ENCODE data around the gene NANOS1.

DNA sequence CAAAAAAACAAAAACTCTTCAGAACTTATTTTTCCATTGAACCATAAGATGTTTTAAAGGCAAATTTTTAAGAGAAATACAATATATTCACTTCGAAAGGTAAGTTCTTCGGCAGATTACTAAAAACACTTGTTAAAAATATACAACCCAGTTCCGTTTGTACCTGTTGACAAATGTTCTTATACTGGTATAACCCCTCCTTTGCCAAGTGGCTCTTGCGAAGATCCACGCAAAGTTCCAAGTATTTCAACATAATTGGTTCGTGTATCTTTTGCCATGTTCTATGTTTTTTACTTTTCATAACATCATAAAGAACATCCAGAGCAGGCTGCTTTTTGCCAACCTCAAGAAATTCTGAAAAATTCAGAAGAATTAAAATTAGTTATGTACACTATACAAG is 44.1 kb downstream of the NANOS1 start:
- TF ChIP-seq, protein P1, sequence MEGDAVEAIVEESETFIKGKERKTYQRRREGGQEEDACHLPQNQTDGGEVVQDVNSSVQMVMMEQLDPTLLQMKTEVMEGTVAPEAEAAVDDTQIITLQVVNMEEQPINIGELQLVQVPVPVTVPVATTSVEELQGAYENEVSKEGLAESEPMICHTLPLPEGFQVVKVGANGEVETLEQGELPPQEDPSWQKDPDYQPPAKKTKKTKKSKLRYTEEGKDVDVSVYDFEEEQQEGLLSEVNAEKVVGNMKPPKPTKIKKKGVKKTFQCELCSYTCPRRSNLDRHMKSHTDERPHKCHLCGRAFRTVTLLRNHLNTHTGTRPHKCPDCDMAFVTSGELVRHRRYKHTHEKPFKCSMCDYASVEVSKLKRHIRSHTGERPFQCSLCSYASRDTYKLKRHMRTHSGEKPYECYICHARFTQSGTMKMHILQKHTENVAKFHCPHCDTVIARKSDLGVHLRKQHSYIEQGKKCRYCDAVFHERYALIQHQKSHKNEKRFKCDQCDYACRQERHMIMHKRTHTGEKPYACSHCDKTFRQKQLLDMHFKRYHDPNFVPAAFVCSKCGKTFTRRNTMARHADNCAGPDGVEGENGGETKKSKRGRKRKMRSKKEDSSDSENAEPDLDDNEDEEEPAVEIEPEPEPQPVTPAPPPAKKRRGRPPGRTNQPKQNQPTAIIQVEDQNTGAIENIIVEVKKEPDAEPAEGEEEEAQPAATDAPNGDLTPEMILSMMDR (conservative IDR thresholded peaks at IDR 0.05 in 1 of 2, IDR thresholded peaks at IDR 0.05 in 1 of 2; ENCODE audit: low read depth in 1 of 2, low read length in 2 of 2) = no peak
- no peak for TF ChIP-seq EZH2 (IDR thresholded peaks at IDR 0.05; ENCODE audit: low read length, missing control alignments)
